IMR-90 (cell line): Measurements from ENCODE around the gene ORMDL3. TPM values are rescaled to one million over a fixed set of nuclear protein-coding genes. Genes with fewer than 3 reads are reported as not detected.

Source experiments
- ATAC-seq: fragments of 200-7000 bp; cut with Tn5 transposase; 2 replicates; pipeline ENCODE4 v1.9.1; 2020; ENCODE audit warnings: low read depth, mild to moderate bottlenecking, moderate library complexity
- BruUV-seq: library from RNA; stranded (reverse); fragments of 400-500 nt; replicated peaks from 2 replicates; lab custom pipeline; 2021; lab: Mats Ljungman, UMichigan
- CTCF ChIA-PET: fragments of 300-600 bp; formaldehyde crosslinking; extraction: SDS; loops from one replicate; lab custom pipeline; 2021; ENCODE audit warnings: antibody characterized with exemption; lab: Yijun Ruan, JAX
- POLR2A ChIA-PET: fragments of 300-600 bp; sonication (Branson Sonifier 250); formaldehyde crosslinking; loops from one replicate; lab custom pipeline; 2022; ENCODE audit warnings: antibody characterized with exemption; ENCODE audit not compliant: unreplicated experiment; lab: Charles Lee
- DNase-seq: peaks from one replicate; pipeline ENCODE4 v3.0.0; 2013
- H2AFZ ChIP-seq: replicated peaks from 2 replicates; pipeline ENCODE3; 2013; ENCODE audit warnings: low read length, mild to moderate bottlenecking; ENCODE audit not compliant: poor library complexity
- H2AK5ac ChIP-seq: 2 replicates; pipeline ENCODE4 v1.6.1; 2013; ENCODE audit warnings: low read depth, low read length, inconsistent platforms
- H2AK9ac ChIP-seq: replicated peaks from 2 replicates; pipeline ENCODE3; 2013; ENCODE audit warnings: mild to moderate bottlenecking, low read depth, low read length, moderate library complexity; ENCODE audit not compliant: poor library complexity
- H2BK120ac ChIP-seq: 2 replicates; pipeline ENCODE4 v1.6.1; 2013; ENCODE audit warnings: low read depth, low read length, inconsistent platforms
- H2BK15ac ChIP-seq: 3 replicates; pipeline ENCODE4 v1.6.1; 2013; ENCODE audit warnings: low read depth, low read length, inconsistent platforms
- H2BK20ac ChIP-seq: 2 replicates; pipeline ENCODE4 v1.6.1; 2013; ENCODE audit warnings: low read depth, mild to moderate bottlenecking, inconsistent platforms, low read length, moderate library complexity
- H2BK5ac ChIP-seq: 2 replicates; pipeline ENCODE4 v1.6.1; 2013; ENCODE audit warnings: mild to moderate bottlenecking, low read depth, low read length, inconsistent platforms; ENCODE audit not compliant: poor library complexity, severe bottlenecking
- H3K14ac ChIP-seq: replicated peaks from 2 replicates; pipeline ENCODE4 v1.6.1; 2013; ENCODE audit warnings: low read depth, low read length, inconsistent platforms
- H3K18ac ChIP-seq: 2 replicates; pipeline ENCODE4 v1.6.1; 2013; ENCODE audit warnings: low read depth, low read length, control low read depth
- H3K23ac ChIP-seq: 2 replicates; pipeline ENCODE4 v1.6.1; 2013; ENCODE audit warnings: low read depth, low read length, inconsistent platforms
- H3K27ac ChIP-seq: 2 replicates; pipeline ENCODE4 v1.5.1; 2013; ENCODE audit warnings: mild to moderate bottlenecking, control low read depth, low read length; ENCODE audit not compliant: insufficient read depth
- H3K27me3 ChIP-seq: 2 replicates; pipeline ENCODE4 v1.6.1; 2013; ENCODE audit warnings: low read length; ENCODE audit not compliant: control insufficient read depth, insufficient read depth
- H3K36me3 ChIP-seq: 2 replicates; pipeline ENCODE4 v1.6.1; 2013; ENCODE audit warnings: low read length, mixed read lengths; ENCODE audit not compliant: control insufficient read depth, insufficient read depth
- H3K4ac ChIP-seq: 2 replicates; pipeline ENCODE4 v1.6.1; 2013; ENCODE audit warnings: low read depth, low read length, inconsistent platforms
- H3K4me1 ChIP-seq: 2 replicates; pipeline ENCODE4 v1.6.1; 2013; ENCODE audit warnings: low read length, mixed read lengths; ENCODE audit not compliant: control insufficient read depth, insufficient read depth
- H3K4me2 ChIP-seq: 2 replicates; pipeline ENCODE4 v1.6.1; 2013; ENCODE audit warnings: low read depth, mild to moderate bottlenecking, control low read depth, low read length, moderate library complexity
- H3K4me3 ChIP-seq: 2 replicates; pipeline ENCODE4 v1.5.1; 2013; ENCODE audit warnings: low read depth, mild to moderate bottlenecking, control low read depth, low read length, moderate library complexity; ENCODE audit not compliant: insufficient read depth
- H3K56ac ChIP-seq: 2 replicates; pipeline ENCODE4 v1.6.1; 2013; ENCODE audit warnings: low read length, inconsistent platforms; ENCODE audit not compliant: insufficient read depth; ENCODE audit errors: extremely low read depth
- H3K79me1 ChIP-seq, 2 experiments: 2 replicates each; pipeline ENCODE4 v1.6.1; 2013; ENCODE audit warnings: low read length in 2 of 2, inconsistent platforms in 1 of 2, low read depth in 1 of 2
- H3K9ac ChIP-seq: 2 replicates; pipeline ENCODE4 v1.6.1; 2013; ENCODE audit warnings: low read depth, low read length, control low read depth
- H3K9me1 ChIP-seq: 2 replicates; pipeline ENCODE4 v1.6.1; 2013; ENCODE audit warnings: low read length, inconsistent platforms; ENCODE audit not compliant: insufficient read depth
- H3K9me3 ChIP-seq: 2 replicates; pipeline ENCODE4 v1.6.1; 2013; ENCODE audit warnings: low read length; ENCODE audit not compliant: control insufficient read depth, insufficient read depth
- H4K20me1 ChIP-seq: 2 replicates; pipeline ENCODE4 v1.6.1; 2013; ENCODE audit warnings: low read length, inconsistent platforms; ENCODE audit not compliant: insufficient read depth
- H4K5ac ChIP-seq: 2 replicates; pipeline ENCODE4 v1.6.1; 2013; ENCODE audit warnings: mild to moderate bottlenecking, low read depth, low read length, control low read depth
- H4K8ac ChIP-seq, 2 experiments: 2 replicates each; pipeline ENCODE4 v1.6.1; 2013; ENCODE audit warnings: low read depth in 2 of 2, low read length in 2 of 2, control low read depth in 1 of 2, inconsistent platforms in 1 of 2
- H4K91ac ChIP-seq: 2 replicates; pipeline ENCODE4 v1.6.1; 2013; ENCODE audit warnings: low read depth, low read length, inconsistent platforms; ENCODE audit not compliant: insufficient read depth
- BHLHE40 ChIP-seq: fragments of 150-350 bp; IDR thresholded peaks from 2 replicates; pipeline ENCODE4 v1.6.1; 2016; ENCODE audit warnings: mild to moderate bottlenecking, low read depth, low read length
- CEBPB ChIP-seq: IDR thresholded peaks from 2 replicates; pipeline ENCODE4 v1.6.1; 2012; ENCODE audit warnings: low read depth, low read length, improper control_type of control experiment
- CHD1 ChIP-seq: IDR thresholded peaks from 2 replicates; pipeline ENCODE4 v1.6.1; 2012; ENCODE audit warnings: low read depth, low read length, improper control_type of control experiment
- FOS ChIP-seq: fragments of 150-350 bp; IDR thresholded peaks from 2 replicates; pipeline ENCODE4 v1.6.1; 2016; ENCODE audit warnings: low read depth, low read length
- MAZ ChIP-seq: IDR thresholded peaks from 2 replicates; pipeline ENCODE4 v1.6.1; 2012; ENCODE audit warnings: low read depth, mild to moderate bottlenecking, low read length, improper control_type of control experiment, moderate library complexity, borderline replicate concordance
- MXI1 ChIP-seq: IDR thresholded peaks from 2 replicates; pipeline ENCODE4 v1.6.1; 2012; ENCODE audit warnings: low read depth, mild to moderate bottlenecking, low read length, moderate library complexity, borderline replicate concordance
- NFE2L2 ChIP-seq: fragments of 150-350 bp; IDR thresholded peaks from 2 replicates; pipeline ENCODE4 v1.6.1; 2016; ENCODE audit warnings: low read depth, mild to moderate bottlenecking, low read length
- RAD21 ChIP-seq: IDR thresholded peaks from 2 replicates; pipeline ENCODE4 v1.6.1; 2012; ENCODE audit warnings: low read length, improper control_type of control experiment
- SMC3 ChIP-seq: fragments of 150-350 bp; IDR thresholded peaks from 2 replicates; pipeline ENCODE4 v1.6.1; 2016; ENCODE audit warnings: low read depth, mild to moderate bottlenecking, antibody characterized with exemption, low read length, moderate library complexity
- dilution Hi-C: fragments of 300-500 bp; cut with HindIII; formaldehyde crosslinking; loops from one replicate; pipeline ENCODE4 v1.14.3; 2018; ENCODE audit warnings: low sequenced_read_pairs; ENCODE audit not compliant: unreplicated experiment
- in situ Hi-C: fragments of 300-500 bp; cut with MboI; formaldehyde crosslinking; loops from 3 replicates; pipeline ENCODE4 v1.14.3; 2019; ENCODE audit warnings: low sequenced_read_pairs, inconsistent platforms, mixed read lengths
- intact Hi-C: fragments of 100-400 bp; cut with micrococcal nuclease; formaldehyde crosslinking; loops from 2 replicates; pipeline ENCODE4 v1.10.0; 2022
- polyA plus RNA-seq, 3 experiments: library from polyadenylated mRNA; depleted of rRNA; stranded (reverse); fragments of >200 nt; gene quantifications; 2 replicates each; pipeline ENCODE4 v1.2.3, GENCODE V29; 2012; ENCODE audit warnings: low replicate concordance in 1 of 3
- total RNA-seq: library from RNA; depleted of rRNA; stranded (reverse); fragments of >200 nt; gene quantifications from 2 replicates; pipeline ENCODE4 v1.2.3, GENCODE V29; 2012
- TF ChIP-seq, protein P1 (sequence below): conservative IDR thresholded peaks from 2 replicates; pipeline ENCODE4 v1.5.1; 2012; ENCODE audit warnings: mild to moderate bottlenecking, low read depth, low read length, improper control_type of control experiment
- TF ChIP-seq, protein P2 (sequence below): fragments of 150-350 bp; IDR thresholded peaks from 2 replicates; pipeline ENCODE4 v1.6.1; 2017; ENCODE audit warnings: mild to moderate bottlenecking, antibody characterized with exemption, low read length, low read depth

Gene ORMDL3
- total and polyA plus RNA-seq, 2 of the 4 experiments (the other 2 are of a cell fraction): 45.7 to 78.6 TPM

DNA sequence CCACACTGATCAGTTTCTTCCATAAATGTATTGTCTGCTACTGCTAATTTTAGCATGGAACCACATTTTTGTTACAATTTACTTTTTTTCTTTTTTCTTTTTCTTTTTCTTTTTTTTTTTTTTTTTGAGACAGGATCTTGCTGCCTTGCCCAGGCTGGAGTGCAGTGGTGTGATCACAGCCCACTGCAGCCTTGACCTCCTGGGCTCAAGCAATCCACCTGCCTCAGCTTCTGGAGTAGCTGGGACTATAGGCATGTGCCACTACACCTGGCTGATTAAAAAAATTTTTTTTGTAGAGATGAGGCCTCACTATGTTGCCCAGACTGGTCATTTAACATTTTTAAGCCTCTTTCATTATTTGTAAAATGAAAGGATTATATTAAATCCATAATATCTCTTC, 40.3 kb downstream of the ORMDL3 start:
- Histone ChIP-seq H4K91ac (no peak overlapping the region), H2BK20ac (no peak overlapping the region), H3K4ac (no peak overlapping the region), H3K4me1 (no peaks in the 10 kb centered on the region), H2AK5ac (no peak overlapping the region), H4K8ac (no peak overlapping the region), H3K4me3 (no peak overlapping the region), H3K36me3 (no peaks in the 10 kb centered on the region), H4K5ac (no peak overlapping the region), H3K27ac (no peak overlapping the region), H3K79me1 (no peaks in the 10 kb centered on the region), H2BK5ac (no peak overlapping the region), H3K27me3 (peaks cover 22% of the 10 kb centered on the region), H3K9ac (no peak overlapping the region), H2AK9ac (no peak overlapping the region), H3K9me3 (no peaks in the 10 kb centered on the region; the same call in 1 of the 2 replicates), H3K14ac (no peak overlapping the region), H2BK15ac (no peak overlapping the region), H3K4me2 (no peak overlapping the region), H3K18ac (no peak overlapping the region), H3K56ac (no peak overlapping the region), H3K9me1 (no peaks in the 10 kb centered on the region), H2BK120ac (no peak overlapping the region), H4K20me1 (no peaks in the 10 kb centered on the region), H3K23ac (no peak overlapping the region), H2AFZ (no peak overlapping the region)
- no peak for DNase-seq
- POLR2A ChIA-PET: no interaction called here
- CTCF ChIA-PET: no interaction called here
- ATAC-seq: no peak
- dilution Hi-C loops: no loop called here
- intact Hi-C loops: no loop called here
- TF ChIP-seq NFE2L2 (no peak), RAD21 (no peak), CHD1 (no peak), MXI1 (no peak), MAZ (no peak), BHLHE40 (no peak), SMC3 (no peak), FOS (no peak), CEBPB (no peak)
- TF ChIP-seq, protein P1, sequence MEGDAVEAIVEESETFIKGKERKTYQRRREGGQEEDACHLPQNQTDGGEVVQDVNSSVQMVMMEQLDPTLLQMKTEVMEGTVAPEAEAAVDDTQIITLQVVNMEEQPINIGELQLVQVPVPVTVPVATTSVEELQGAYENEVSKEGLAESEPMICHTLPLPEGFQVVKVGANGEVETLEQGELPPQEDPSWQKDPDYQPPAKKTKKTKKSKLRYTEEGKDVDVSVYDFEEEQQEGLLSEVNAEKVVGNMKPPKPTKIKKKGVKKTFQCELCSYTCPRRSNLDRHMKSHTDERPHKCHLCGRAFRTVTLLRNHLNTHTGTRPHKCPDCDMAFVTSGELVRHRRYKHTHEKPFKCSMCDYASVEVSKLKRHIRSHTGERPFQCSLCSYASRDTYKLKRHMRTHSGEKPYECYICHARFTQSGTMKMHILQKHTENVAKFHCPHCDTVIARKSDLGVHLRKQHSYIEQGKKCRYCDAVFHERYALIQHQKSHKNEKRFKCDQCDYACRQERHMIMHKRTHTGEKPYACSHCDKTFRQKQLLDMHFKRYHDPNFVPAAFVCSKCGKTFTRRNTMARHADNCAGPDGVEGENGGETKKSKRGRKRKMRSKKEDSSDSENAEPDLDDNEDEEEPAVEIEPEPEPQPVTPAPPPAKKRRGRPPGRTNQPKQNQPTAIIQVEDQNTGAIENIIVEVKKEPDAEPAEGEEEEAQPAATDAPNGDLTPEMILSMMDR: no peak
- TF ChIP-seq, protein P2, sequence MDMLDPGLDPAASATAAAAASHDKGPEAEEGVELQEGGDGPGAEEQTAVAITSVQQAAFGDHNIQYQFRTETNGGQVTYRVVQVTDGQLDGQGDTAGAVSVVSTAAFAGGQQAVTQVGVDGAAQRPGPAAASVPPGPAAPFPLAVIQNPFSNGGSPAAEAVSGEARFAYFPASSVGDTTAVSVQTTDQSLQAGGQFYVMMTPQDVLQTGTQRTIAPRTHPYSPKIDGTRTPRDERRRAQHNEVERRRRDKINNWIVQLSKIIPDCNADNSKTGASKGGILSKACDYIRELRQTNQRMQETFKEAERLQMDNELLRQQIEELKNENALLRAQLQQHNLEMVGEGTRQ: no peak
- in situ Hi-C loops: no loop called here
- BruUV-seq: no TSS peak
